A549 (cell line): ENCODE data around the gene VPS45.
"Not testable (repeated sequence)": the region's sequence is repeated elsewhere in the genome, so short reads cannot be mapped to it uniquely, and the experiment has no call there.

Source experiments
- BHLHE40 ChIP-seq: IDR thresholded peaks from 2 replicates; pipeline ENCODE4 v1.6.1; 2012; ENCODE audit warnings: low read depth, low read length, inconsistent platforms
- CTCF ChIP-seq: fragments of >200 bp; sonication (Bioruptor Twin); formaldehyde crosslinking; IDR thresholded peaks from 3 replicates; pipeline ENCODE4 v1.5.1; 2016
- EHMT2 ChIP-seq: fragments of 200-600 bp; sonication (generic); IDR thresholded peaks from 2 replicates; pipeline ENCODE4 v1.6.1; 2016; ENCODE audit warnings: antibody characterized with exemption, low read depth, mild to moderate bottlenecking, moderate library complexity
- EP300 ChIP-seq, 2 experiments: fragments of >200 bp; sonication (Bioruptor Twin); formaldehyde crosslinking; IDR thresholded peaks; 2 replicates in 1 of 2; 3 replicates in 1 of 2; pipeline ENCODE4 v1.6.1; 2016 to 2017
- MAX ChIP-seq: IDR thresholded peaks from 2 replicates; pipeline ENCODE4 v1.6.1; 2012
- PBX3 ChIP-seq: IDR thresholded peaks from 2 replicates; pipeline ENCODE4 v1.6.1; 2012
- POLR2A ChIP-seq: IDR thresholded peaks from 2 replicates; pipeline ENCODE4 v1.6.1; 2012; ENCODE audit warnings: mild to moderate bottlenecking, low read length
- RAD21 ChIP-seq, 2 experiments: fragments of >200 bp in 1 of 2; sonication (Bioruptor Twin) in 1 of 2; formaldehyde crosslinking in 1 of 2; IDR thresholded peaks in 1 of 2; conservative IDR thresholded peaks in 1 of 2; 2 replicates in 1 of 2; 3 replicates in 1 of 2; pipeline ENCODE4 v1.6.1; 2012 to 2018; ENCODE audit warnings: inconsistent platforms in 1 of 2
- RFX5 ChIP-seq: fragments of 450-650 bp; IDR thresholded peaks from 2 replicates; pipeline ENCODE4 v1.7.1; 2014; ENCODE audit warnings: antibody characterized with exemption, mild to moderate bottlenecking, moderate library complexity
- USF2 ChIP-seq: fragments of 450-650 bp; IDR thresholded peaks from 2 replicates; pipeline ENCODE4 v1.6.1; 2014; ENCODE audit warnings: antibody characterized with exemption

GRCh38 chr1:150051905-150052412 lies 15.6 kb upstream of the VPS45 start:
- TF ChIP-seq CTCF; BHLHE40; POLR2A; RFX5; PBX3; RAD21 (conservative IDR thresholded peaks at IDR 0.05 in 1 of 2, IDR thresholded peaks at IDR 0.05 in 1 of 2); USF2; MAX; EHMT2; EP300 (IDR thresholded peaks at IDR 0.05): not testable (repeated sequence)
